Esophagus muscularis mucosa (tissue), 3 donors: ENCODE data around the gene ELOVL6.

Source experiments
- CTCF ChIP-seq, 3 experiments: fragments of 200-600 bp in 2 of 3; fragments of 450-650 bp in 1 of 3; sonication (generic) in 2 of 3; IDR thresholded peaks; one replicate each; pipeline ENCODE4 v1.5.1; 2017 to 2019; ENCODE audit warnings: antibody characterized with exemption in 3 of 3, mild to moderate bottlenecking in 2 of 3, moderate library complexity in 1 of 3
- POLR2A ChIP-seq: fragments of 450-650 bp; IDR thresholded peaks from one replicate; pipeline ENCODE4 v1.6.1; 2017; ENCODE audit warnings: antibody characterized with exemption, moderate library complexity, mild to moderate bottlenecking, low read depth
- POLR2AphosphoS5 ChIP-seq, 2 donors: sonication (generic); formaldehyde crosslinking; IDR thresholded peaks; one replicate each; pipeline ENCODE4 v1.6.1; 2017; ENCODE audit warnings: antibody characterized with exemption in 2 of 2

DNA sequence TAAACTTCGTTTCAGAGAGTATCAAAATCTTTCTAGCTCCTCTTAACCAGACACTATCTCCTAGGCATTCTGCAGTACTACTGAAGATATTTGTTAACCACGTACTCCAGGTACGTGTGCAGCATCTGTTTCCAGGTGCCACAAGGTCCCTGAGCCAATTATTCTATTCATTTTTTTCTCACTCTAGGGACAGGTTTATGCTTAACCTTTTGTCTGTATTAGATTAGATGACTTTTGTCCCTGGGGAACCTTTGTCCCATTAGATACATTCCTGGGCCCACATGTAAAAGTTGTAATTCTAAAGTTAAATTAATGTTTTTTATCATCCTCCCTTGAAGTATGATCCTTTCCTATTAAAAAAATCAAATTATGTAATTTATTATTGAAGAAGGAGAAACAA, 16.5 kb downstream of the ELOVL6 start:
- TF ChIP-seq CTCF (IDR thresholded peaks at IDR 0.05) (no peak), POLR2AphosphoS5 (IDR thresholded peaks at IDR 0.05) (no peak), POLR2A (no peak)
